Lower lobe of right lung (tissue), 2 donors: ENCODE measurements around the gene GPATCH3. TPM values are rescaled to one million over a fixed set of nuclear protein-coding genes. Genes with fewer than 3 reads are reported as not detected.
A peak's percentile ranks its signal among the peaks of the same experiment; 100 is the strongest.

Experiments used
- ATAC-seq, 2 donors: fragments of 200-7000 bp; cut with Tn5 transposase; one replicate each; pipeline ENCODE4 v1.9.1; 2020 to 2022; ENCODE audit warnings: mild to moderate bottlenecking in 2 of 2, moderate library complexity in 2 of 2
- DNase-seq: peaks from one replicate; pipeline ENCODE4 v3.0.0-alpha.2; 2020
- H3K27ac ChIP-seq: fragments of 200-600 bp; one replicate; pipeline ENCODE4 v1.8.0; 2022
- H3K27me3 ChIP-seq: fragments of 200-600 bp; one replicate; pipeline ENCODE4 v1.8.0; 2022; ENCODE audit warnings: low read depth
- H3K36me3 ChIP-seq: fragments of 200-600 bp; one replicate; pipeline ENCODE4 v1.8.0; 2022; ENCODE audit warnings: mild to moderate bottlenecking
- H3K4me1 ChIP-seq: fragments of 200-600 bp; one replicate; pipeline ENCODE4 v1.8.0; 2022
- H3K4me3 ChIP-seq: fragments of 200-600 bp; one replicate; pipeline ENCODE4 v1.8.0; 2022; ENCODE audit warnings: mild to moderate bottlenecking
- H3K9me3 ChIP-seq: fragments of 200-600 bp; one replicate; pipeline ENCODE4 v1.8.0; 2022
- intact Hi-C: fragments of 100-400 bp; cut with DNase I; formaldehyde crosslinking; loops from one replicate; pipeline ENCODE4 v1.11.0; 2022
- total RNA-seq: library from RNA; stranded (reverse); fragmentation: NEBNext Ultra II Directional; extraction: Animal tissue kit (Norgen Biotek cat#: 25700); gene quantifications from one replicate; pipeline ENCODE4 v1.2.1, GENCODE V29; 2021
- TF ChIP-seq, protein P1 (sequence below): fragments of 200-600 bp; IDR thresholded peaks from one replicate; pipeline ENCODE4 v1.8.0; 2022; ENCODE audit warnings: antibody characterized with exemption, mild to moderate bottlenecking
- donor health status: DM: no; HTN: yes; CAD: no; lungs with severe emphysema.

GPATCH3 gene
- total RNA-seq, 1 donor from 2014 or later: 16.1 TPM

DNA sequence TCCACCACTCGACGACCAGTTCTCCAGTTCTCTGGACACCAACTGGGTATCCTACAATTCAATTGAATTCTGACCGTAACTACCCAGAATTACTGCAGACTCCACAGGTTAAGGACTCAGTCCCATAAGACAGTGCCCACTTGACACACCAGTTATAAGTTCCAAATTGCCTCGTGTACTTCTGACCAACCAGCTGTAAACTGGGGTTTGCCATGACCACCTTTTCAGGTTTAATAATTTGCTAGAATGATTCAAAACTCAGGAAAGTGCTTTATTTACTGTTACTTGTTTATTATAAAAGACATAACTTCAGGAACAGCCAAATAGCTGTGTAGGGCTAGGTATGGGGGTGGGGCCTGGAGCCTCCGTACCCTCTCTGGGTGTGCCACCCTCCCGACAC, 36.6 kb upstream of the GPATCH3 start:
- Histone ChIP-seq H3K27me3 (no peaks in the 10 kb centered on the region), H3K36me3 (peaks cover 59% of the 10 kb centered on the region), H3K27ac (no peak overlapping the region), H3K4me1 (peaks cover 5% of the 10 kb centered on the region), H3K9me3 (no peaks in the 10 kb centered on the region), H3K4me3 (no peak overlapping the region)
- DNase-seq (no peak), ATAC-seq (no peak)
- TF ChIP-seq, protein P1, sequence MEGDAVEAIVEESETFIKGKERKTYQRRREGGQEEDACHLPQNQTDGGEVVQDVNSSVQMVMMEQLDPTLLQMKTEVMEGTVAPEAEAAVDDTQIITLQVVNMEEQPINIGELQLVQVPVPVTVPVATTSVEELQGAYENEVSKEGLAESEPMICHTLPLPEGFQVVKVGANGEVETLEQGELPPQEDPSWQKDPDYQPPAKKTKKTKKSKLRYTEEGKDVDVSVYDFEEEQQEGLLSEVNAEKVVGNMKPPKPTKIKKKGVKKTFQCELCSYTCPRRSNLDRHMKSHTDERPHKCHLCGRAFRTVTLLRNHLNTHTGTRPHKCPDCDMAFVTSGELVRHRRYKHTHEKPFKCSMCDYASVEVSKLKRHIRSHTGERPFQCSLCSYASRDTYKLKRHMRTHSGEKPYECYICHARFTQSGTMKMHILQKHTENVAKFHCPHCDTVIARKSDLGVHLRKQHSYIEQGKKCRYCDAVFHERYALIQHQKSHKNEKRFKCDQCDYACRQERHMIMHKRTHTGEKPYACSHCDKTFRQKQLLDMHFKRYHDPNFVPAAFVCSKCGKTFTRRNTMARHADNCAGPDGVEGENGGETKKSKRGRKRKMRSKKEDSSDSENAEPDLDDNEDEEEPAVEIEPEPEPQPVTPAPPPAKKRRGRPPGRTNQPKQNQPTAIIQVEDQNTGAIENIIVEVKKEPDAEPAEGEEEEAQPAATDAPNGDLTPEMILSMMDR: no peak
- intact Hi-C loops: no loop called here

DNA sequence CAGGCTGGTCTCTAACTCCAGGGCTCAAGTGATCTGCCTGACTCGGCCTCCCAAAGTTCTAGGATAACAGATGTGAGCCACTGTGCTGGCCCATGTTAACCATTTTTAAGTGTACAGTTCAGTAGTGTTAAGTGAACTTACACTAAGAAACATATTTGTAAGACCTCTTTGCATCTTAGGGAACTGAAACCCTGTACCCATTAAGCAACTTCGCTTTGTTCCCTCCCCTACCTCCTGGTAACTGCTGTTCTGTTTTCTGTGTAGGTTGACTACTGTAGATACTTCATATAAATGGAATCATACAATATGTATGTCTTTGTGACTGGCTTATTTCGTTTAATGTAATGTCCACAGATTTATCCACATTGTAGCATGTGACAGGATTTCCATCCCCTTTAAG, 32.3 kb upstream of the GPATCH3 start:
- H3K27ac ChIP-seq: no peak overlapping the region
- no peak overlapping the region for H3K4me3 ChIP-seq
- peaks cover 76% of the 10 kb centered on the region for H3K36me3 ChIP-seq
- no peaks in the 10 kb centered on the region for H3K27me3 ChIP-seq
- TF ChIP-seq, protein P1: no peak
- intact Hi-C loops: no loop called here
- peak; percentile 43 to 68 for ATAC-seq
- H3K9me3 ChIP-seq: no peaks in the 10 kb centered on the region
- no peak for DNase-seq
- peaks cover 5% of the 10 kb centered on the region for H3K4me1 ChIP-seq

DNA sequence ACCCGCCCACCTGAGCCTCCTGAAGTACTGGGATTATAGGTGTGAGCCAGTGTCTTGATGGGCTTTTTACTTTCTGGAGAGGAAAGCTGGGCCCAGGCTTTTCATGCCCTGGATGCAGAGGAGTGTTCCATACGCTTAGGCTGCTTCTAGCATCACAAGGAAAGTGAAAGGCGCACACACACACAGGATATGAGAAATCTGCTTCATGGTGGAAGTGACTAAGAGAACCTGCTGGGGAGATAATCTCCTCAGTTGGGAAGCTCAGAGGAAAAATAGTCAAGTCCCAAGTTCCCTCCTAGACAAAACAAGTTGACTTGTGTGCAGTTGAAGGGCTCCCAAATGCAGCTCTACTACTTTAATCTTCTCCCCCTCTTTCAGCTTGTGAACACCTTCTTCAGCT, 23.4 kb upstream of the GPATCH3 start:
- Histone ChIP-seq H3K4me1 (peaks cover 23% of the 10 kb centered on the region), H3K36me3 (peaks cover 48% of the 10 kb centered on the region), H3K4me3 (no peak overlapping the region), H3K27ac (no peak overlapping the region), H3K9me3 (no peaks in the 10 kb centered on the region), H3K27me3 (no peaks in the 10 kb centered on the region)
- ATAC-seq (no peak), DNase-seq (no peak)
- TF ChIP-seq, protein P1: no peak
- intact Hi-C loops: no loop called here

DNA sequence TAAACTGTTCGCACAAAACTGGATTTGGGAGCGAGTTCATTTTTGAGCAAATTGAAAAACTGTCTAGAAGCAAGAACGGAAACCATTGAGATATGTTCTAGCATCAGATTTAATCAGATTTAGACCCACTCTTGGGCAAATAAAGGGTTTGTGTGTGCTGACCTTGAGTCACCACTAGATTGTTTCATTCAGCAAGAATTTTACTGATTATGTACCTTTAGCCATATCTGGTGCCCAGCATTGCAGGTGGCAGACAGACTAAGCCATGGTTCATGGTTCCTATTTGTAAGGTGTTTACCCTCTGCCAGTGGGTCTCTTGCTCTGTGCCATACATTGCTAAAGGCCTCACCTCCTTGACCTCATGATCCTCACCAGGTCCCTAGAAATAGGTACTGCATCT, 22.6 kb upstream of the GPATCH3 start:
- intact Hi-C loops: no loop called here
- no peak overlapping the region for H3K27ac ChIP-seq
- ATAC-seq: no peak
- H3K4me3 ChIP-seq: peak overlapping the region; percentile 100
- TF ChIP-seq, protein P1: no peak
- H3K4me1 ChIP-seq: peaks cover 23% of the 10 kb centered on the region
- peaks cover 40% of the 10 kb centered on the region for H3K36me3 ChIP-seq
- DNase-seq: no peak
- H3K27me3 ChIP-seq: no peaks in the 10 kb centered on the region
- H3K9me3 ChIP-seq: no peaks in the 10 kb centered on the region

DNA sequence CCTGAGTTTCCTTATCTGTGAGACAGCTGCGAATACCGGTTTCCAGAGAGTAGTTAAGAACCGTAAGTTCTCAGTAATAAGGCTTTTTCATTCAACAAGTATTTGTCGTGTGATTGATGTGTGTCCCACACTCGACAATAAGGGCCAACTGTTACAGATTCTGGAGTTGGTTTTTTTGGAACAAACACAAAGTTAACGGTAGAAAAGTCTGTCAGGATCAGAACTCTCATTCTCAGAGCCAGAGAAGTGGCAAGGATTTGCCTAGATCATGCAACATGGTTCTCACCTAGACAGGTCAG, 22.1 kb upstream of the GPATCH3 start:
- peak overlapping the region; percentile 100 for H3K4me3 ChIP-seq
- no peaks in the 10 kb centered on the region for H3K27me3 ChIP-seq
- H3K4me1 ChIP-seq: peaks cover 23% of the 10 kb centered on the region
- H3K27ac ChIP-seq: peak overlapping the region; percentile 93
- intact Hi-C loops: no loop called here
- no peak for ATAC-seq
- TF ChIP-seq, protein P1: no peak
- DNase-seq: no peak
- peaks cover 34% of the 10 kb centered on the region for H3K36me3 ChIP-seq
- H3K9me3 ChIP-seq: no peaks in the 10 kb centered on the region
